ENCODE measurements around the gene CHADL.
"Not testable (repeated sequence)": the region's sequence is repeated elsewhere in the genome, so short reads cannot be mapped to it uniquely, and the experiment has no call there.

CHADL gene

DNA sequence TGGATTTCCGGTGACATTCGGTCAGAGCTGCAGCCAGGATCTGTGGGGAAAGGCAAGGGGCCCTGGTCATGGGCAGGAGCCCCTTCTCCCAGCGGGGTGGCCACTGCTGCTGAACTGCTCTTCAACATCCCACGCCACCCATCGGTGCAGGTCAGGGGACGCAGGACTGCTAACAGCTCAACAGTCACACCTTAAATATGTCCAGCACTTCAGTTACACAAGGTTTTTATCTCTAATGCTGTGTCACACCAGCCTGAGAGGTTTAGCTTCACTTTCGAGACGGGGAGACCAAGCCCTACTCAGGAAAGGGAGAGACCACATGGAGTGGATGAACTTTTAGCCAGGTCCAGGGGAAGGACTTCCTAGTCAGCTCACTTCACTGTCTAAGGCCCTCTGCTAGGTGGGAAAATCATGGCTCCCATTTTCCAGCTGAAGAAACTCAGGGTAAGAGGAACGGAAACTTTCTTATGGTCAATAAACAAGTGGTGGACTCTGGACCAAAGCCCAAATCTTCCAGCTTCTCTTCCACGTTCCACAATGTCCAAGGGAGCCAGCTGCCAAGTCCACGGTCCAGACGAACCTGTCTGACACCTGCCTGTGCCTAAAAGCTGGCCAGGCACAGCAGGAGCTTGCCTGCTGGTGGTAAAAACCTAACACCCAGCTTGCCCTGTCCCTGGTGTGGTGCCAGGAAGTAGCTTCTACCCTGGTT is 21.0 kb upstream of the CHADL start:
- no peak overlapping the region for H3K27ac ChIP-seq
- H3K9me3 ChIP-seq (ENCODE audit: low read depth, low read length), result no peaks in the 10 kb centered on the region
- no peak for TF ChIP-seq POLR2AphosphoS5 (IDR thresholded peaks at IDR 0.05; ENCODE audit: borderline replicate concordance, low read depth, low read length)
- TF ChIP-seq EZH2 (IDR thresholded peaks at IDR 0.05), result no peak
- no peak for TF ChIP-seq FOXP2 (optimal IDR thresholded peaks at IDR 0.05; ENCODE audit: control extremely low read depth, extremely low read length, insufficient read depth)
- H3K4me3 ChIP-seq, result no peak overlapping the region
- no peak for DNase-seq (ENCODE audit: low read depth, low spot score)
- H3K36me3 ChIP-seq (ENCODE audit: insufficient read depth, low read length), result peaks cover 92% of the 10 kb centered on the region
- no peak overlapping the region for H3K9ac ChIP-seq (ENCODE audit: insufficient read length)

DNA sequence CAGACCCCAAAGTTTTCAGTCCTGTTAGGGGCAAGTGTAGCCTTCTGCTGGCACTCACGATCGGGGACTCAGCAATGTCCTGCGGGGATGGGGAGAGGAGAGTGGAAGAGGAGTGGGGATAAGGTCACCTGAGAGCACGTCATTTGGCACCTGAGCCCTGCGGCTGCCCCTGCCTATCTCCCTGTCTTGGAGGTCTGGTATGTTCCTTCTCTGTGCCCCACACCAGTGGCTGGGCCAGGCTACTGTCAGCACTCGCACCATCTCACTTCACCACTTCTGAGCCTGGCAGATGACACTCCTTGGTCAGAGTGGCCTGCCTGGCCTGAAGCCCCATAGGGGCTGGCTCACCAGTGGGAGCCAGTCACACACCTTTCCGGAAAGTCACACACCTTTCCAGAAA is 20.1 kb upstream of the CHADL start:
- DNase-seq (ENCODE audit: low read depth, low spot score), result no peak
- TF ChIP-seq FOXP2 (optimal IDR thresholded peaks at IDR 0.05; ENCODE audit: control extremely low read depth, extremely low read length, insufficient read depth) (no peak), POLR2AphosphoS5 (IDR thresholded peaks at IDR 0.05; ENCODE audit: borderline replicate concordance, low read depth, low read length) (no peak), EZH2 (IDR thresholded peaks at IDR 0.05) (no peak)
- H3K9ac ChIP-seq (ENCODE audit: insufficient read length), result no peak overlapping the region
- H3K4me3 ChIP-seq, result no peak overlapping the region
- no peaks in the 10 kb centered on the region for H3K9me3 ChIP-seq (ENCODE audit: low read depth, low read length)
- no peak overlapping the region for H3K27ac ChIP-seq
- H3K36me3 ChIP-seq (ENCODE audit: insufficient read depth, low read length), result peaks cover 96% of the 10 kb centered on the region

DNA sequence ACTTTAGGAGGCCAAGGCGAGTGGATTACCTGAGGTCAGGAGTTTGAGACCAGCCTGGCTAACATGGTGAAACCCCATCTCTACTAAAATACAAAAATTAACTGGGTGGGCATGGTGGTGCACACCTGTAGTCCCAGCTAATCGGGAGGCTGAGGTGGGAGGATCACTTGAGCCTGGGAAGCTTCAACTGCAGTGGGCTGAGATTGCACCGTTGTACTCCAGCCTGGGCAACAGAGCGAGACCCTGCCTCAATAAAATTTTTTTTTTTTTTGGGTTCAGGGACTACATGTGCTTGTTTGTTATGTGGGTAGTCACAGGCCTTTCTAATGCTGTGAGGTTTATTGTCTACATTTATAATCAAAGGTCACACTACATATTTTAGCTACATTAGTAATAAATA is 19.0 kb upstream of the CHADL start:
- not testable (repeated sequence) for DNase-seq (ENCODE audit: low read depth, low spot score); H3K9me3 ChIP-seq (ENCODE audit: low read depth, low read length); H3K4me3 ChIP-seq; H3K9ac ChIP-seq (ENCODE audit: insufficient read length); H3K27ac ChIP-seq
- peaks cover 97% of the 10 kb centered on the region for H3K36me3 ChIP-seq (ENCODE audit: insufficient read depth, low read length)

DNA sequence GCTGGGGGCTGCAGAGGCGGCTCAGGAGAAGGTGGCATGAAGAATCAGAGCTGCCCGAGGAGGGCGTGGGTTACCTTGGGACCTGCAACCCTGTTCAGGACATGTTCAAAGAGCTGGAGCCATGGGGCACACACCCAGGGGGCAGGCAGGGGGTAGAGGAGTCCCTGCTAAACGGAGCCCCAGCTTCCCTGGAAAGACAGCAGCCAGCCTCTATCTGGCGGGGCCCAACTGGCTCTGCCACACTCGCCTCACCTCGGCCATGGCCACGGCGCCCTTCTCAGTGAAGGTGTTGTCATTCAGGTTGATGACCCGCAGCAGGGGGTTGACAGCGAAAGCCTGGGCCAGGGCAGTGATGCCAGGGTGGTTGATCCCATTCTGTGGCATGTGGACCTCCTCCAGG is 17.0 kb upstream of the CHADL start:
- TF ChIP-seq EZH2 (IDR thresholded peaks at IDR 0.05) (no peak), POLR2AphosphoS5 (IDR thresholded peaks at IDR 0.05; ENCODE audit: borderline replicate concordance, low read depth, low read length) (no peak), FOXP2 (optimal IDR thresholded peaks at IDR 0.05; ENCODE audit: control extremely low read depth, extremely low read length, insufficient read depth) (no peak)
- H3K36me3 ChIP-seq (ENCODE audit: insufficient read depth, low read length), result peaks cover 96% of the 10 kb centered on the region
- H3K27ac ChIP-seq, result no peak overlapping the region
- H3K9me3 ChIP-seq (ENCODE audit: low read depth, low read length), result no peaks in the 10 kb centered on the region
- no peak overlapping the region for H3K9ac ChIP-seq (ENCODE audit: insufficient read length)
- DNase-seq (ENCODE audit: low read depth, low spot score), result no peak
- no peak overlapping the region for H3K4me3 ChIP-seq

DNA sequence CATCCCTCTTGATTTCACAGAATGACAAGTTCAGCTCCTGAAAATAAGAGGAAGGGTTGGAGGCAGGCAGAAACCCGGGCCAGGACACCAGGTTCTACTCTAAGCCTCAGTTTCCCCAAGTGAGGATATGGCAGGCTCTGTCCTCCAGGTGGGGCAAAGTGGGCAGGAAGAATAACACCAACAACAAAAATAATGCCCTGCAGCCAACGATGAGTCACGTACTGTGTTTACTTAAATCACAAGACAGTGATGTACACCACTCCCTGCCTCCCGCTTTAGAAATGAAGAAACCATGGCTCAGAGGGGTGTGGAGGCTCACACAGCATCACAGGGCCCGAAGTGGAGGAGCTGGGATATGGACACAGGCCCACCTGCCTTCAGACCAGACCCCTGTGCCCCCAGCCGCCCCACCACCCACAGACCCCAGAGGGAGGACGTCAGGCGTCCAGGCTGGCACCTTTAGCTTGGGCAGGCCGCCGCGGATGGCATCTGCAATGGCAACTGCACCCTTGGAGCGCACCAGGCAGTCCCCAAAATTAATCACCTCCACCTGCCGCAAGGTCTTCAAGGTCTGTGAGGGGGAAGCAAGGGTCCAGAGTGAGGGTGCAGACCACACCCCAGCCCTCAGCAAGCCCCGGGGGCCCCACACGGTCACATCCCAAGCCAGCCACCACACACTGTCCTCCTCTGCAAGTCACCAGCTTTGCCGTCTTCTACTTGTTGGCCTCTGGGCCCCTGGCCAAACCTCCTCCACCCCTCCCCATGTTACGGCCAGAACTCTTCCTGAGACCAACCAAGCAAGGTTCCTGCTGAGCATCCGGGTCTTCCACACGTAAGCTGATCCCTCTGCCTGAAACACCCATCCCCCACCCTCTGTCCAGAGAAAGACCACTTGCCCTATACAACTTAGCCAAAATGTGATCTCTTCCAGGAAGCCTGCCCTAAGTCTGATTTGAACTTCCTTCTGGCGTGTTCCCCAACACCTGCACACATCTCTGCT is 15.8 kb upstream of the CHADL start:
- H3K36me3 ChIP-seq (ENCODE audit: insufficient read depth, low read length), result peaks cover 93% of the 10 kb centered on the region
- no peaks in the 10 kb centered on the region for H3K9me3 ChIP-seq (ENCODE audit: low read depth, low read length)
- H3K9ac ChIP-seq (ENCODE audit: insufficient read length), result no peak overlapping the region
- no peak for TF ChIP-seq POLR2AphosphoS5 (IDR thresholded peaks at IDR 0.05; ENCODE audit: borderline replicate concordance, low read depth, low read length)
- no peak for TF ChIP-seq FOXP2 (optimal IDR thresholded peaks at IDR 0.05; ENCODE audit: control extremely low read depth, extremely low read length, insufficient read depth)
- no peak for TF ChIP-seq EZH2 (IDR thresholded peaks at IDR 0.05)
- no peak overlapping the region for H3K27ac ChIP-seq
- no peak for DNase-seq (ENCODE audit: low read depth, low spot score)
- H3K4me3 ChIP-seq, result no peak overlapping the region

DNA sequence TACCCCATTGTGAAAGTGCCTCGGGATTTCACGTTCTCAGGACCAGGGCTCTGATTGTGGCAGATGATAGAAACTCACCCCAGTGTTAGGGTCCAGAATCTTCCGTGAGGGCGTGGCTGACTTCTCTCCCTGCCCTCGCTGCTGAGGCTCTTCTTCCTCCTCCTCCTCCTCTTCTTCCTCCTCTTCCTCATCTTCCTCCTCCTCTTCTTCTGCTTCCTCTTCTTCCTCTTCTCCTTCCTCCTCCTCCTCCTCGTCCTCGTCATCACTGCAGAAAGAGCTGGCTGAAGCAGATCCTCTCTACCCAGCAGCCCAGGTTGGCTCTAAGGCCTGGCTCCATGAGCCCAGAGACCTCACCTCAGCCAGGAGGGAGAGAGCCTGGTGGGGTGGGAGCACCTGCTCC is 13.5 kb upstream of the CHADL start:
- H3K9me3 ChIP-seq (ENCODE audit: low read depth, low read length), result no peaks in the 10 kb centered on the region
- no peak overlapping the region for H3K4me3 ChIP-seq
- peaks cover 93% of the 10 kb centered on the region for H3K36me3 ChIP-seq (ENCODE audit: insufficient read depth, low read length)
- DNase-seq (ENCODE audit: low read depth, low spot score), result no peak
- TF ChIP-seq EZH2 (IDR thresholded peaks at IDR 0.05) (no peak), POLR2AphosphoS5 (IDR thresholded peaks at IDR 0.05; ENCODE audit: borderline replicate concordance, low read depth, low read length) (no peak), FOXP2 (optimal IDR thresholded peaks at IDR 0.05; ENCODE audit: control extremely low read depth, extremely low read length, insufficient read depth) (no peak)
- no peak overlapping the region for H3K27ac ChIP-seq
- no peak overlapping the region for H3K9ac ChIP-seq (ENCODE audit: insufficient read length)

DNA sequence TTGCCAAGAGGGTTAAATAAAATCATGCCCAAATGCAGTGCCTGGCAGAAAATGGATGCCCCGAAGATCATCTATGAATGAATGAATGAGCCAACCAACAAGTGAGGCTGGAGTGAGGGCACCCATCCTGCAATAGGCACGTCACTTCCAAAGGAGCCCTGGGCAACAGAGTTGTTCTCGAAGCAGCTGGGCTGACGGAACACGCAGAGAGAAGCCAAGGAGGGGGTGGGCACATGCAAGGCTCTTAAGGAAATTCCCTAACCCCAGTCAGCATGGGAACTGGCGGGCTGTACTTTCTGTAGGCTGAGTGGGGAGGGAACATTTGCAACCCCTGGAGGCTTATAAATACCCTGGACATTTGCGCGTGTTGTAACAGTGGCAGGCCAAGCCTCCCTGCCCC is 11.6 kb upstream of the CHADL start:
- no peak for DNase-seq (ENCODE audit: low read depth, low spot score)
- H3K27ac ChIP-seq, result no peak overlapping the region
- H3K4me3 ChIP-seq, result no peak overlapping the region
- H3K36me3 ChIP-seq (ENCODE audit: insufficient read depth, low read length), result peaks cover 93% of the 10 kb centered on the region
- no peaks in the 10 kb centered on the region for H3K9me3 ChIP-seq (ENCODE audit: low read depth, low read length)
- H3K9ac ChIP-seq (ENCODE audit: insufficient read length), result no peak overlapping the region
- no peak for TF ChIP-seq POLR2AphosphoS5 (IDR thresholded peaks at IDR 0.05; ENCODE audit: borderline replicate concordance, low read depth, low read length)
- TF ChIP-seq FOXP2 (optimal IDR thresholded peaks at IDR 0.05; ENCODE audit: control extremely low read depth, extremely low read length, insufficient read depth), result no peak
- no peak for TF ChIP-seq EZH2 (IDR thresholded peaks at IDR 0.05)

DNA sequence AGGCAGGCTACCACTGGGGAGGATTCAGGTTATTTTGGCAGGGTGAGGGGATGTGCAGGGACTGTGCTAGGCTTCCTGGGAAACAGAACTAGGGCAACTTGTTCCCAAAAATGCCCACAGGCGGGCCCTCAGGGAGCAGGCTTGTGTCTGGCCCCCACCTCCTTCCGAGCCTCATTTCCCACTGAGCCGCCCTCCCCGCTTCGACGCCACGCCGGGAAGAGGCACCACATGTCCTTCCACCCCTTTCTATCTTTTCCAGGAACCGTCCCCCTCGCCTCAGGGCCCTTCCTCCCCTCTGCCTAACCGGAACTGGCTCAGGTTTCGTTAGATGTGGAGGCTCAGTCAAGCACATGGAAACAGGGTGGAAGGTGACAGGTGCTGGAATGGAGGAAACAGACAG is 9.4 kb upstream of the CHADL start:
- Histone ChIP-seq H3K9me3 (ENCODE audit: low read depth, low read length) (no peaks in the 10 kb centered on the region), H3K36me3 (ENCODE audit: insufficient read depth, low read length) (peaks cover 80% of the 10 kb centered on the region), H3K9ac (ENCODE audit: insufficient read length) (no peak overlapping the region), H3K27ac (no peak overlapping the region), H3K4me3 (no peak overlapping the region)
- no peak for DNase-seq (ENCODE audit: low read depth, low spot score)
- TF ChIP-seq FOXP2 (optimal IDR thresholded peaks at IDR 0.05; ENCODE audit: control extremely low read depth, extremely low read length, insufficient read depth) (no peak), POLR2AphosphoS5 (IDR thresholded peaks at IDR 0.05; ENCODE audit: borderline replicate concordance, low read depth, low read length) (no peak), EZH2 (IDR thresholded peaks at IDR 0.05) (no peak)

Measured in SK-N-MC (cell line).